ENCODE measurements around the gene DLX3. TPM values are rescaled to one million over a fixed set of nuclear protein-coding genes. Genes with fewer than 3 reads are reported as not detected.
A peak's percentile ranks its signal among the peaks of the same experiment; 100 is the strongest.

The DLX3 gene
- total RNA-seq, 3 donors from 2014 or later (not counting 1 experiment from before 2014, with no cell fraction given) = not detected

DNA sequence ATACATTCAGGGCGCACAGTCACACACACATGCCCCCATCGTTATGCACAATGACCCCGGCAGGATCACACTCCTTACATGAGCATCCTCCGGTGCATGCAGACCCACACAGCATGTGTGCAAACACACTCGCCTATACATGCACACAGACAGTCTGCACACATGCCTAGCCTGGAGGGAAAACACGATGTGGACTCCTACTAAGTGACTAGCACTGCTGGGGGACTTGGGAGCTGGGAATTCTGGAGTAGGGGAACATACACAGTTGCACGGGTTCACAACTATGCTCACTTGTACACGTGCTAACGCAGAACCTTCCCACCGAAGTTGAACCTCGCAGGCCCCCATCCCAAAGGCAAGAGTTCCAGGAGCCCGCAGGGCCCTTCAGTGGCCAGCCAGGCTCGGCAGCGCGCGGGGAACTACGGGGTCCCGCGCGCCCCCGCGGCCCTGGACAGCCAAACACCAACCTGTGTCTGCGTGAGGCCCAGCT is 2.0 kb downstream of the DLX3 start:
- no peaks in the 10 kb centered on the region for H3K9me3 Mint-ChIP-seq
- H3K4me3 Mint-ChIP-seq = peak overlapping the region; percentile 42
- H3K36me3 Mint-ChIP-seq = no peaks in the 10 kb centered on the region
- Histone ChIP-seq H3K4me1 (ENCODE audit: control insufficient read depth, insufficient read depth, low read length) (peaks cover 32% of the 10 kb centered on the region), H3K9me3 (ENCODE audit: control insufficient read depth, insufficient read depth, low read length) (no peaks in the 10 kb centered on the region), H3K4me3 (ENCODE audit: low read length) (no peak overlapping the region), H3K27ac (ENCODE audit: low read length) (no peak overlapping the region), H3K36me3 (ENCODE audit: control insufficient read depth, insufficient read depth, low read length) (no peaks in the 10 kb centered on the region), H3K27me3 (ENCODE audit: control insufficient read depth, insufficient read depth, low read length) (peaks cover 60% of the 10 kb centered on the region)
- intact Hi-C loops (cut with micrococcal nuclease) = no loop called here
- DNase-seq (no peak), ATAC-seq (no peak)
- TF ChIP-seq, protein P1, sequence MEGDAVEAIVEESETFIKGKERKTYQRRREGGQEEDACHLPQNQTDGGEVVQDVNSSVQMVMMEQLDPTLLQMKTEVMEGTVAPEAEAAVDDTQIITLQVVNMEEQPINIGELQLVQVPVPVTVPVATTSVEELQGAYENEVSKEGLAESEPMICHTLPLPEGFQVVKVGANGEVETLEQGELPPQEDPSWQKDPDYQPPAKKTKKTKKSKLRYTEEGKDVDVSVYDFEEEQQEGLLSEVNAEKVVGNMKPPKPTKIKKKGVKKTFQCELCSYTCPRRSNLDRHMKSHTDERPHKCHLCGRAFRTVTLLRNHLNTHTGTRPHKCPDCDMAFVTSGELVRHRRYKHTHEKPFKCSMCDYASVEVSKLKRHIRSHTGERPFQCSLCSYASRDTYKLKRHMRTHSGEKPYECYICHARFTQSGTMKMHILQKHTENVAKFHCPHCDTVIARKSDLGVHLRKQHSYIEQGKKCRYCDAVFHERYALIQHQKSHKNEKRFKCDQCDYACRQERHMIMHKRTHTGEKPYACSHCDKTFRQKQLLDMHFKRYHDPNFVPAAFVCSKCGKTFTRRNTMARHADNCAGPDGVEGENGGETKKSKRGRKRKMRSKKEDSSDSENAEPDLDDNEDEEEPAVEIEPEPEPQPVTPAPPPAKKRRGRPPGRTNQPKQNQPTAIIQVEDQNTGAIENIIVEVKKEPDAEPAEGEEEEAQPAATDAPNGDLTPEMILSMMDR (IDR thresholded peaks at IDR 0.05) = no peak
- H3K27ac Mint-ChIP-seq = no peak overlapping the region
- H3K4me1 Mint-ChIP-seq = peaks cover 17 to 30% of the 10 kb centered on the region in 2 donors
- peaks cover 66 to 72% of the 10 kb centered on the region in 2 donors for H3K27me3 Mint-ChIP-seq (ENCODE audit: low read depth in 2 of 2)
- WGBS (ENCODE audit: insufficient coverage) = 26% methylated on average over 23 of the region's 23 CpGs

DNA sequence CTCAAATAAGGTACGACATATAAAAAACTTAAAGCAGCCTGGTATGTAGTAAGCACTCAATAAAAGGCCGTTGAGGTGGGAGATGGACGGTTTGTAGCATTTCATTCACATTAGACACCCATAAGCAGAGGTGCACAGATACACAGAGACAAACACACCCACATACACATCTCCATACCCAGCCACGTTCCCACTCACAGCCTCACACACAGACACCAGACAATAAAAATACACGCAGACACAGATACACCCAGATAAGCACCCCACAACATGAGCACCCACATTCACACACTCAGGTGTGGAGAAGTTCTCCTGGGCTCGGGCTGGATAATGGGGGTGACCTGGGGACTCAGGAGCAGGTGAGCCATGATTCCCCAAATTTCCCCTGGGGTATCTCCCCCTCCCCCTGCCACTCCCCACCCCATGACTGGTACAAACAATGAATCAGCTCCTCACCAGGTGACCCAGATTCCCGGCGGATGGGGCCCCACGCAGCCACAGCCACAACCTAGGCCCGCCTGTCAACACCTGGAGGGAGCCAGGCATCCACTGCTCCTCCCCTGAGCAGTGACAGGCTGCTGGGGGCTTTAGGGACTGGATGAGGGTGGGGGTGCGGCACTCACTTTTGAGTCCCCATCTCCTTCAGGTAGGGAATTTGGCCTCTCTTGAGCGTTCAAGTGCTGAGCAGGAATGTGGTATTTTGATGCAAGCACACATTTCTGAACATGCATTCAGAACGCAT is 2.7 kb downstream of the DLX3 start:
- Histone ChIP-seq H3K36me3 (ENCODE audit: control insufficient read depth, insufficient read depth, low read length) (no peaks in the 10 kb centered on the region), H3K4me3 (ENCODE audit: low read length) (no peak overlapping the region), H3K4me1 (ENCODE audit: control insufficient read depth, insufficient read depth, low read length) (peaks cover 31% of the 10 kb centered on the region), H3K9me3 (ENCODE audit: control insufficient read depth, insufficient read depth, low read length) (no peaks in the 10 kb centered on the region), H3K27ac (ENCODE audit: low read length) (no peak overlapping the region), H3K27me3 (ENCODE audit: control insufficient read depth, insufficient read depth, low read length) (peaks cover 57% of the 10 kb centered on the region)
- DNase-seq (no peak), ATAC-seq (no peak)
- peak overlapping the region; percentile 11 for H3K4me3 Mint-ChIP-seq
- H3K9me3 Mint-ChIP-seq = no peaks in the 10 kb centered on the region
- TF ChIP-seq, protein P1 (IDR thresholded peaks at IDR 0.05) = no peak
- H3K27ac Mint-ChIP-seq = no peak overlapping the region
- intact Hi-C loops (cut with micrococcal nuclease) = no loop called here
- H3K4me1 Mint-ChIP-seq = peaks cover 17 to 30% of the 10 kb centered on the region in 2 donors
- peaks cover 70 to 78% of the 10 kb centered on the region in 2 donors for H3K27me3 Mint-ChIP-seq (ENCODE audit: low read depth in 2 of 2)
- WGBS (ENCODE audit: insufficient coverage) = 78% methylated on average over 13 of the region's 13 CpGs
- H3K36me3 Mint-ChIP-seq = no peaks in the 10 kb centered on the region

DNA sequence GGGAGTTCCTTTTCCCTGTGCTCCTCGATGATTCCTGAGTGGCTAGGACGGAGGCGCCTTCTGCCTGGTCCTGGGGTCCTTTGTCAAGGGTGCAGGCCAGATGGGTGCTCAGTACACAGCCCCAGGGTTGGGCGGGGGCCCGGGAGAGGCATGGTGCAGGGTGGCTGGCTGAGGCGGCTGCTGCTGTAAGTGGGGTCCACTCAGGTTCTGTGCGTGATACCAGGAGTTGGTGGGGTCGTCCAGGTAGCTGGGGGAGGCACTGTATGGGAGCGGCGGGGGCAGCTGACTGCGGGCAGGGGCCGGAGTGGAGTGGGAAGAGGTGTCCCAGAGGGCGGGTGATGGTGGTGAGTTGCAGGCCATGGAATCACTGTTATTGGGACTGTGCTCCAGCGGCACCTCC is 3.6 kb downstream of the DLX3 start:
- TF ChIP-seq, protein P1 (IDR thresholded peaks at IDR 0.05) = no peak
- H3K4me1 ChIP-seq (ENCODE audit: control insufficient read depth, insufficient read depth, low read length) = peaks cover 26% of the 10 kb centered on the region
- 90% methylated on average over 14 of the region's 14 CpGs for WGBS (ENCODE audit: insufficient coverage)
- no peaks in the 10 kb centered on the region for H3K36me3 ChIP-seq (ENCODE audit: control insufficient read depth, insufficient read depth, low read length)
- Mint-ChIP-seq H3K4me3 (no peak overlapping the region), H3K27ac (no peak overlapping the region), H3K9me3 (no peaks in the 10 kb centered on the region), H3K4me1 (peaks cover 17 to 26% of the 10 kb centered on the region in 2 donors), H3K36me3 (no peaks in the 10 kb centered on the region), H3K27me3 (ENCODE audit: low read depth in 2 of 2) (peaks cover 76 to 83% of the 10 kb centered on the region in 2 donors)
- no peak overlapping the region for H3K4me3 ChIP-seq (ENCODE audit: low read length)
- H3K27me3 ChIP-seq (ENCODE audit: control insufficient read depth, insufficient read depth, low read length) = peaks cover 49% of the 10 kb centered on the region
- ATAC-seq (no peak), DNase-seq (no peak)
- H3K27ac ChIP-seq (ENCODE audit: low read length) = no peak overlapping the region
- intact Hi-C loops (cut with micrococcal nuclease) = no loop called here
- H3K9me3 ChIP-seq (ENCODE audit: control insufficient read depth, insufficient read depth, low read length) = no peaks in the 10 kb centered on the region
